DMS153 treated with DMSO at 0.1 percent for 48 hours (cell line): ENCODE data around the gene TGFBR1.
"Not testable (repeated sequence)": the region's sequence is repeated elsewhere in the genome, so short reads cannot be mapped to it uniquely, and the experiment has no call there.

Experiments
- DNase-seq: peaks from one replicate; lab custom pipeline; 2025; ENCODE audit not compliant: unreplicated experiment; lab: John Stamatoyannopoulos, UW

TGFBR1 gene

GRCh38 chr9:99185348-99185632, 80.4 kb downstream of the TGFBR1 start:
- no peak for DNase-seq

DNA sequence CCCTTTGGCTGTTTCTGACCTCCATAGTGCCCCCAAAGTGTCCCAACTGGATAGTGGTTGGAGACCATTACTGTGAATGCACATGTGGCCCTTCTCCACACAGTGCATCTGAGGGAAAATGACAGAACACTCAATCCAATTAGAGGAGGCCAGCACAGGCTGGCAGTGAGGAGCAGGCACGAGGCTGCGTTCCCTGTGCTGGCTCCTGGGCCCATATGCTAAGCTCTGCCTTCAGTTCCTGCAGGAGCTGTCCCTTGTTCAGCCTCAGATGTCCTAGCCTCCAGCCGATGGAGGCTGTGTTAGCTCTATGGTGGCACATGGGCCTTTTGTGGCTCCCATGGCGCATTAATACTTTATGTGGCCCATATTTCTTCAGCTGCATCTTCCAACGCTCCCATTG, 81.0 kb downstream of the TGFBR1 start:
- DNase-seq = no peak

DNA sequence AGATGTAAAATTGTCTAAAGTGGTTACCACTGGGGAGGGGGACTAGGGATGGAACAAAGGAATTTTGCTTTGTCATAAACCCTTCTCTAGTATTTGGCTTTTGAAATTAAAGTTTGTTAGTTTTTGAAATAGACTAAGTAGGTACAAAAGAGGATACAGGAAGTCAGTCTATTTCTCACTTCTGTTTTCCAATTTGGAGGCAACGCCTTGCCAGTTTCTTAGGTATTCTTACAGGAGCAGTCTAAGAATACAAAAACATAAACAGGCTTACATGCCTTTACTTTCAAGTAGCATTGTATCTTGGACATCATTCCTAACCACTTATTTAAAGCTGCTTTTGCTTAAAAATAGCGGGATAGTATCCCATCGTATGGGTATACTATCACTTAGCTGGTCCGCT, 82.4 kb downstream of the TGFBR1 start:
- no peak for DNase-seq

DNA sequence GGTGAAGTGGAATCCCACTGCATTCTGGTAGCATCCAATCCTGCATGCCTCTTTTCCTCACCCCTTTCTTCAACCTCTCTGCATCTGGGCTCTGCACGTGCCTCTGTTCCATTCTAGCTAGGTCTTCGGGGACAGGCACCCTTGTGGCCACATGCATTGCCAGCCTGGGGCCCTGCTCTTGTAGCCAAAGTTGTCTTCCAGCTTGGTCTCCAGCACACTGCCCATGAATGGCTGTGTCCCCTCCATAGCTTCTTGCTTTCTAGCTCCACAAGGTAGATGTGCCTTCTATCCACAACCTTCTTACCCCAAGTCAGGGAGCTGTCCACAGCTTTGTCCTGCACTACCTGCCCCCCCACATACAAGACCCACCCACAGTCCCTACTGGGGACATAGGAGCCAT, 84.3 kb downstream of the TGFBR1 start:
- no peak for DNase-seq

- no peak for DNase-seq
These were observed 85.1 kb downstream of the TGFBR1 start for GRCh38 chr9:99189887-99190596.

GRCh38 chr9:99190597-99191283, 85.8 kb downstream of the TGFBR1 start:
- no peak for DNase-seq

- no peak for DNase-seq
These were observed 88.0 kb downstream of the TGFBR1 start for GRCh38 chr9:99192786-99193465.

DNA sequence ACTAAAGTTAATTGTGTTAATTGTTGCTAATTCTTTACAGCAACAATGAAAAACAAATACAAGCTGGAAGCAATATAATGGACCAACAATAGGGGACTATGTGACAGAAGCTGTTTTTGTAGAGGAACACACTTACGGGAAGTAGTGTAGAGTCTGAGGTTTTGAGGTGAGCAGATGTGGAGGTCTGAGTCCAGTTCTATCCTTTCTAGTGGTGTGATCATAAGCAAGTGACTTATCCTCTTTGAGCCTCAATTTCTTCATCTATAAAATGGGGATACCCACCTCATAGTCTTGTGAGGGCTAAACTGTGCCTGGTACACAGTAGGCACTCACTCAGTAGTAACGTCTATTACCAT, 88.5 kb downstream of the TGFBR1 start:
- no peak for DNase-seq

GRCh38 chr9:99196484-99196883, 91.6 kb downstream of the TGFBR1 start:
- DNase-seq = not testable (repeated sequence)

DNA sequence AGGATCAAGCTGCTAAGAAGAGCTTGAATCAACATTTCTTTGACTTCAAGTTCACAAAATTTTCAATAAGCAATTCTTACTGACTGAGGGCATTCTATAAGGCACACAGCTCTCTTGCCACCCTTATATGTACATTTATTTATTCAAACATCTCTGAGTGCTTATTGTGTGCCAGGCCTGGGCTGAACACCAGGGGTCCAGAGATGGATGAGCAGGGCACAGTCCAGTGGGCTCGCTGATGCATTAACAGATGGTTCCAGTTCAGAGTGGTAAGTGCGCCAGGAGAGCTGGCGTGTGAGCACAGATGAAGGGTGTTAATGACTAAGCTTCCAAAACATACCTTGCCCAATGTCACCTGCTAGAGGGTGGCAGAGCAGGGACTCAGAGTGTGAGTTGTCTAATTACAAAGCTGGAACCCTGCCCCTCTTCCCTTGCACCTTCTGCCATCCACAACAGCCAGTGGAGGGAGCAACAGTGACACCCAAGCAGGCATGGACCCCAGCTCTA, 92.3 kb downstream of the TGFBR1 start:
- DNase-seq = no peak

DNA sequence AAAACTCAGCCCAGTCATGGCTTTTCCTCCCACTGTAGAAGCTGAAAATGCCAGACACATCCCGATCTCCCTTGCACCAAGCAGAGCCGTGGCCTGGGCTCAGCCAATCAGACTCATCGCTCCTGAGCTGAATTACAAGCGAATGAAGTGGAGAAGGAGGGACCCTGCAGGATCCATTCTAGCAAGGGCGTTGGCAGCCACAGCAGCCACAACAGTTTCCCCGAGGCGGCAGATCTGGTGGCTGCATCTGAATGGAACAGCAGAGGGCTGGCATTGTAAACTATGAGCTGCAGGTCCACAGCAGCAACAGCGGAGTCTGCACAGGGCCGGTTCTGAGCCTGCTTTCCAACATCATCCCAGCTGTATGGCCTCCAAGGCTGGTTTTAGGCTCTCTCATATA, 93.1 kb downstream of the TGFBR1 start:
- DNase-seq = no peak

- no peak for DNase-seq
These were observed 95.1 kb downstream of the TGFBR1 start for GRCh38 chr9:99199938-99200539.

- DNase-seq = no peak
These were observed 96.7 kb downstream of the TGFBR1 start for GRCh38 chr9:99201603-99202002.
